Ovary (tissue), 3 donors: ENCODE measurements around the gene AQP9.

Experiments used
- CTCF ChIP-seq, 3 donors: fragments of 450-650 bp in 2 of 3; fragments of 200-600 bp in 1 of 3; IDR thresholded peaks; one replicate each; pipeline versions ENCODE4 v1.5.1 to v1.8.0; 2016 to 2022; ENCODE audit warnings: antibody characterized with exemption in 3 of 3, mild to moderate bottlenecking in 1 of 3
- EP300 ChIP-seq: sonication (generic); formaldehyde crosslinking; IDR thresholded peaks from one replicate; pipeline ENCODE4 v1.6.1; 2017; ENCODE audit warnings: antibody characterized with exemption
- POLR2A ChIP-seq: fragments of 450-650 bp; IDR thresholded peaks from one replicate; pipeline ENCODE4 v1.6.1; 2017; ENCODE audit warnings: antibody characterized with exemption, mild to moderate bottlenecking, moderate library complexity
- donor health status: DM: no; HTN: no; CAD: no.

GRCh38 chr15:58148633-58149445 lies 10.7 kb downstream of the AQP9 start:
- TF ChIP-seq CTCF (IDR thresholded peaks at IDR 0.05) (no peak), POLR2A (no peak), EP300 (no peak)
